Lung (tissue), 12 donors: ENCODE results near the gene STAB2. TPM values are rescaled to one million over a fixed set of nuclear protein-coding genes. Genes with fewer than 3 reads are reported as not detected.

ENCODE experiments used
- ATAC-seq: fragments of 200-7000 bp; cut with Tn5 transposase; one replicate; pipeline ENCODE4 v1.9.1; 2020; ENCODE audit warnings: moderate number of reproducible peaks; ENCODE audit not compliant: insufficient read depth, low FRiP score
- DNase-seq, 3 donors: peaks; one replicate each; pipeline ENCODE4 v3.0.0-alpha.2; 2013 to 2017
- H3K27ac ChIP-seq, 2 donors: one replicate each; pipeline ENCODE4 v1.5.1; 2013; ENCODE audit warnings: mild to moderate bottlenecking in 2 of 2, moderate library complexity in 2 of 2, control low read depth in 1 of 2, inconsistent platforms in 1 of 2, low read depth in 1 of 2, low read length in 1 of 2
- H3K27me3 ChIP-seq, 3 donors: one replicate each; pipeline ENCODE4 v1.5.1; 2013; ENCODE audit warnings: low read length in 2 of 3; ENCODE audit not compliant: control insufficient read depth in 3 of 3, insufficient read depth in 3 of 3
- H3K36me3 ChIP-seq, 4 donors: one replicate each; pipeline ENCODE4 v1.5.1; 2013; ENCODE audit warnings: low read length in 4 of 4, mild to moderate bottlenecking in 1 of 4, moderate library complexity in 1 of 4; ENCODE audit not compliant: control insufficient read depth in 4 of 4, insufficient read depth in 4 of 4
- H3K4me1 ChIP-seq, 5 donors: one replicate each; pipeline ENCODE4 v1.5.1; 2013; ENCODE audit warnings: low read length in 5 of 5, mild to moderate bottlenecking in 2 of 5, moderate library complexity in 1 of 5; ENCODE audit not compliant: control insufficient read depth in 5 of 5, insufficient read depth in 5 of 5
- H3K4me3 ChIP-seq: one replicate; pipeline ENCODE4 v1.5.1; 2013; ENCODE audit warnings: mild to moderate bottlenecking, control low read depth, moderate library complexity
- H3K9ac ChIP-seq, 2 donors: one replicate each; pipeline ENCODE4 v1.5.1; 2013; ENCODE audit warnings: low read length in 2 of 2, control low read depth in 1 of 2; ENCODE audit not compliant: insufficient read depth in 1 of 2
- H3K9me3 ChIP-seq, 4 donors: one replicate each; pipeline ENCODE4 v1.5.1; 2013; ENCODE audit warnings: low read length in 3 of 4, mild to moderate bottlenecking in 1 of 4, moderate library complexity in 1 of 4; ENCODE audit not compliant: control insufficient read depth in 4 of 4, insufficient read depth in 3 of 4
- WGBS, 2 donors: extraction: QIAGEN DNeasy Blood & Tissue Kit; methylation state at CpG; one replicate each; pipeline ENCODE4 v1.1.7; 2013; 5-methylcytosine and 5-hydroxymethylcytosine counted together
- polyA plus RNA-seq, 2 donors: library from polyadenylated mRNA; stranded (reverse); fragments of 200-250 nt; gene quantifications; one replicate each; pipeline ENCODE4 v1.2.1, GENCODE V29; 2013
- total RNA-seq, 2 donors: library from RNA; depleted of rRNA in 1 of 2; stranded (reverse); fragments of >200 nt in 1 of 2; gene quantifications; one replicate each; pipeline ENCODE4 v1.2.1, GENCODE V29; 2014 to 2021
- TF ChIP-seq, protein P1 (sequence below): IDR thresholded peaks from 2 replicates; pipeline ENCODE4 v1.5.1; 2012; ENCODE audit warnings: mild to moderate bottlenecking; ENCODE audit errors: control extremely low read depth, extremely low read depth
- donor health status: control.
- donor health status: control.
- donor health status: Bipolar disorder and iron deficiency.
- donor health status: healthy.
- donor health status: DM: yes; HTN: yes; CAD: no.

Gene STAB2
- total and polyA plus RNA-seq, 4 donors, result 0.06 to 10.0 (median 0.43) TPM

- no peaks in the 10 kb centered on the region for H3K36me3 ChIP-seq
- no peak overlapping the region for H3K4me3 ChIP-seq
- H3K9ac ChIP-seq, result no peak overlapping the region
- H3K27me3 ChIP-seq, result no peaks in the 10 kb centered on the region
- 58 to 81% methylated on average over 2 of the region's 2 CpGs for WGBS, 2 donors
- TF ChIP-seq, protein P1, sequence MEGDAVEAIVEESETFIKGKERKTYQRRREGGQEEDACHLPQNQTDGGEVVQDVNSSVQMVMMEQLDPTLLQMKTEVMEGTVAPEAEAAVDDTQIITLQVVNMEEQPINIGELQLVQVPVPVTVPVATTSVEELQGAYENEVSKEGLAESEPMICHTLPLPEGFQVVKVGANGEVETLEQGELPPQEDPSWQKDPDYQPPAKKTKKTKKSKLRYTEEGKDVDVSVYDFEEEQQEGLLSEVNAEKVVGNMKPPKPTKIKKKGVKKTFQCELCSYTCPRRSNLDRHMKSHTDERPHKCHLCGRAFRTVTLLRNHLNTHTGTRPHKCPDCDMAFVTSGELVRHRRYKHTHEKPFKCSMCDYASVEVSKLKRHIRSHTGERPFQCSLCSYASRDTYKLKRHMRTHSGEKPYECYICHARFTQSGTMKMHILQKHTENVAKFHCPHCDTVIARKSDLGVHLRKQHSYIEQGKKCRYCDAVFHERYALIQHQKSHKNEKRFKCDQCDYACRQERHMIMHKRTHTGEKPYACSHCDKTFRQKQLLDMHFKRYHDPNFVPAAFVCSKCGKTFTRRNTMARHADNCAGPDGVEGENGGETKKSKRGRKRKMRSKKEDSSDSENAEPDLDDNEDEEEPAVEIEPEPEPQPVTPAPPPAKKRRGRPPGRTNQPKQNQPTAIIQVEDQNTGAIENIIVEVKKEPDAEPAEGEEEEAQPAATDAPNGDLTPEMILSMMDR, result no peak
- H3K9me3 ChIP-seq, result no peaks in the 10 kb centered on the region
- ATAC-seq (no peak), DNase-seq (no peak)
- peaks cover 0 to 8% (median 0%) of the 10 kb centered on the region in 5 donors for H3K4me1 ChIP-seq
- no peak overlapping the region for H3K27ac ChIP-seq
Observed at GRCh38 chr12:103687253-103687652, 100.2 kb downstream of the STAB2 start.

GRCh38 chr12:103688376-103689063, 101.4 kb downstream of the STAB2 start:
- Histone ChIP-seq H3K27me3 (no peaks in the 10 kb centered on the region), H3K9me3 (no peaks in the 10 kb centered on the region), H3K27ac (no peak overlapping the region), H3K9ac (peak overlapping the region in 1 of 2 donors; percentile 27), H3K4me3 (no peak overlapping the region), H3K4me1 (peaks cover 0 to 8% (median 0%) of the 10 kb centered on the region in 5 donors), H3K36me3 (no peaks in the 10 kb centered on the region)
- DNase-seq (peak in 2 of 3 donors; percentile 66 to 78), ATAC-seq (peak; percentile 40)
- WGBS, 2 donors, result 74 to 87% methylated on average over 6 of the region's 6 CpGs
- TF ChIP-seq, protein P1, result no peak

GRCh38 chr12:103690426-103690825, 103.4 kb downstream of the STAB2 start:
- Histone ChIP-seq H3K9ac (no peak overlapping the region), H3K9me3 (no peaks in the 10 kb centered on the region), H3K27me3 (no peaks in the 10 kb centered on the region), H3K4me3 (no peak overlapping the region), H3K4me1 (peaks cover 0 to 8% (median 0%) of the 10 kb centered on the region in 5 donors), H3K36me3 (no peaks in the 10 kb centered on the region), H3K27ac (no peak overlapping the region)
- DNase-seq (no peak), ATAC-seq (no peak)
- TF ChIP-seq, protein P1, result no peak
- WGBS, 2 donors, result 58 to 66% methylated on average over 2 of the region's 2 CpGs
